LNCaP clone FGC (cell line): Measurements from ENCODE around the gene KLHL17.
A peak's percentile ranks its signal among the peaks of the same experiment; 100 is the strongest.

ENCODE experiments used
- DNase-seq: peaks from one replicate; pipeline ENCODE4 v3.0.0-alpha.2; 2011; ENCODE audit warnings: low read depth
- H3K4me3 ChIP-seq: 2 replicates; pipeline ENCODE4 v1.5.1; 2011; ENCODE audit warnings: mild to moderate bottlenecking, low read depth, low read length, control low read depth
- TF ChIP-seq, protein P1 (sequence below): IDR thresholded peaks from 2 replicates; pipeline ENCODE4 v1.5.1; 2012; ENCODE audit warnings: mild to moderate bottlenecking; ENCODE audit not compliant: control insufficient read depth, insufficient read depth; ENCODE audit errors: extremely low read depth

The KLHL17 gene

DNA sequence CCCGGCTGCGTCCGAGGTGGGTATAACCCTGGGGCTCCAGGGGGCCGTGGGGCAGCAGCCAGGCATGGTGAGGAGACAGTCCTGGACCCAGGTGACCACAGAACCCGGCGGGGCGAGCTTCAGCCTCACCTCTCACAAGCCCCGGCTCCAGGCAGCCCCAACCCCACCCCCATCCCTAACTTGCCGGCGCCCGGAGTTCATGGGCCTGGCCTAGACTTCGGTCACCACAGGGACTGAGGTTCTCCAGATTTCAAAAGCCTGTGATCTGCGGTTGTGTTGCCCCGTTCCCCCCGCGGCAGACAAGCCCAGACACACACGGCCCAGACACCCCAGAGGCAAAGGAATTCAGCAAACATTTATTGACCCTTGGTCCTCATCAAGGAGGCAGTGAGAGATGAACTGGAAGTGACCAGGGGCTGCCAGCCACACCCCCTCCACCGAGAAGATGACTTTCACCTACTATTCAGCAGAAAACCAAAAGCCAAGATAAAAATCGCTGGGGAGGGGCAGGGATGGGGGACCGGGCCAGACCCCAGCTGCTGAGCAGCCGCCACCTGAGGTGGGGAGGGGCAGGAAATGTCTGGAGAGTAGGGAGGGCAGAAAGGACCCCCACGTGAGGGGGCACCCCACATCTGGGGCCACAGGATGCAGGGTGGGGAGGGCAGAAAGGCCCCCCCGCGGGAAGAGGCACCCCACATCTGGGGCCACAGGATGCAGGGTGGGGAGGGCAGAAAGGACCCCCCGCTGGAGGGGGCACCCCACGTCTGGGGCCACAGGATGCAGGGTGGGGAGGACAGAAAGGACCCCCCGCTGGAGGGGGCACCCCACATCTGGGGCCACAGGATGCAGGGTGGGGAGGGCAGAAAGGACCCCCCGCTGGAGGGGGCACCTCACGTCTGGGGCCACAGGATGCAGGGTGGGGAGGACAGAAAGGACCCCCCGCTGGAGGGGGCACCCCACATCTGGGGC, 35.6 kb downstream of the KLHL17 start:
- H3K4me3 ChIP-seq = no peak overlapping the region
- DNase-seq = no peak
- TF ChIP-seq, protein P1, sequence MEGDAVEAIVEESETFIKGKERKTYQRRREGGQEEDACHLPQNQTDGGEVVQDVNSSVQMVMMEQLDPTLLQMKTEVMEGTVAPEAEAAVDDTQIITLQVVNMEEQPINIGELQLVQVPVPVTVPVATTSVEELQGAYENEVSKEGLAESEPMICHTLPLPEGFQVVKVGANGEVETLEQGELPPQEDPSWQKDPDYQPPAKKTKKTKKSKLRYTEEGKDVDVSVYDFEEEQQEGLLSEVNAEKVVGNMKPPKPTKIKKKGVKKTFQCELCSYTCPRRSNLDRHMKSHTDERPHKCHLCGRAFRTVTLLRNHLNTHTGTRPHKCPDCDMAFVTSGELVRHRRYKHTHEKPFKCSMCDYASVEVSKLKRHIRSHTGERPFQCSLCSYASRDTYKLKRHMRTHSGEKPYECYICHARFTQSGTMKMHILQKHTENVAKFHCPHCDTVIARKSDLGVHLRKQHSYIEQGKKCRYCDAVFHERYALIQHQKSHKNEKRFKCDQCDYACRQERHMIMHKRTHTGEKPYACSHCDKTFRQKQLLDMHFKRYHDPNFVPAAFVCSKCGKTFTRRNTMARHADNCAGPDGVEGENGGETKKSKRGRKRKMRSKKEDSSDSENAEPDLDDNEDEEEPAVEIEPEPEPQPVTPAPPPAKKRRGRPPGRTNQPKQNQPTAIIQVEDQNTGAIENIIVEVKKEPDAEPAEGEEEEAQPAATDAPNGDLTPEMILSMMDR = no peak

DNA sequence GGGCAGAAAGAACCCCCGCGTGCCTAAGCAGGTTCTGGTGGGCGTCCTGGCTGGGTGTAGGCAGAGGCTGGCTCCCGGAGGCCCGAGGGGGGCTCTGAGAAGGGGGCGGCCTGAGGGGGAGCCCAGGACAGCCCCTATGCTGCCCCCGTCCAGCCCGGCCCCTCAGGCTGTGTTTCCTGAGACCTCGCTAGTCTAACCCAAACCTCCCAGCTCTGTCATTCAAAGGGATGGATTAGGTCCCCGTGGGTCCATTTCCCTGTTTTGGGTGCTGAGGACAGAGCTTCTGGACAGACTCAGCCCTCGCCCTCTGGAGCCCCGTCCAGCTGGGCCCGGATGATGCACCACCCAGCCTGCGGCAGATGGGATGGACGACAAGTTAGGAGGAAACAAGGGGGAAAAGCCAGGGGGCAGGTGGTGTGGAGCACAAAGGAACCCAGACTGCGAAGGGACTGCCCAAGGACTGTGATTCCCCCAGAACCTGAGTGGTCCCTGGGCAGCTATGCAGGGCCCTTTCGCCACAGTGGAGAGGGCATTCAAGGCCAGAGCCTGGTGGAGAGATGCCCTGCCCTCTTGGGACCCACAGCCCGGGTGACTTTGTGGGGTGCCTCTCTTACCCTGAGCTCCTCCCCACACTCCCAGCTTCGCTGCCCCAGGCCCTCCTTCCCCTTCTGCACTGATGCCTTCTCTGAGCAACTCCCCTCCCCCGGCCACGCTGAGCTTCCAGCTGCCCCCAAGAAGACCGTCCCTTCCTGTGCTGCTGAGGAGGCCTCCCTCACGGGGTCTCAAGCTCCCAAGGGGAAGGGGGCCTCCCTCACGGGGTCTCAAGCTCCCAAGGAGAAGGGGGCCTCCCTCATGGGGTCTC, 36.7 kb downstream of the KLHL17 start:
- H3K4me3 ChIP-seq = no peak overlapping the region
- TF ChIP-seq, protein P1 = no peak
- DNase-seq = no peak

- DNase-seq = no peak
- H3K4me3 ChIP-seq = no peak overlapping the region
- TF ChIP-seq, protein P1 = no peak
These were observed 37.3 kb downstream of the KLHL17 start for GRCh38 chr1:997713-997992.

GRCh38 chr1:997993-998744, 37.8 kb downstream of the KLHL17 start:
- TF ChIP-seq, protein P1 = no peak
- no peak for DNase-seq
- H3K4me3 ChIP-seq = peak overlapping the region; percentile 78

DNA sequence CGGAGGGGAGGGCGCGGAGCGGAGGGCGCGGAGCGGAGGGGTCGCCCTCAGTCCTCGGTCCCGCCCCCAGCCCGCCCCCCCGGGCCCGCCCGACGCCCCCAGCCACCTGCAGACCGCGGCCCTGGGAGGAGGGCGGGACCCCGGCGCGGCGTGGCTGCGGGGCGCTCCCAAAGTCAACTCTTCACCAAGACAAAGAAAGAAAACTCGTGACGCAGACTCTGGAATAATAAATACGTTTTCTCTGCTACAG, 38.3 kb downstream of the KLHL17 start:
- H3K4me3 ChIP-seq = peak overlapping the region; percentile 78
- no peak for DNase-seq
- TF ChIP-seq, protein P1 = no peak

DNA sequence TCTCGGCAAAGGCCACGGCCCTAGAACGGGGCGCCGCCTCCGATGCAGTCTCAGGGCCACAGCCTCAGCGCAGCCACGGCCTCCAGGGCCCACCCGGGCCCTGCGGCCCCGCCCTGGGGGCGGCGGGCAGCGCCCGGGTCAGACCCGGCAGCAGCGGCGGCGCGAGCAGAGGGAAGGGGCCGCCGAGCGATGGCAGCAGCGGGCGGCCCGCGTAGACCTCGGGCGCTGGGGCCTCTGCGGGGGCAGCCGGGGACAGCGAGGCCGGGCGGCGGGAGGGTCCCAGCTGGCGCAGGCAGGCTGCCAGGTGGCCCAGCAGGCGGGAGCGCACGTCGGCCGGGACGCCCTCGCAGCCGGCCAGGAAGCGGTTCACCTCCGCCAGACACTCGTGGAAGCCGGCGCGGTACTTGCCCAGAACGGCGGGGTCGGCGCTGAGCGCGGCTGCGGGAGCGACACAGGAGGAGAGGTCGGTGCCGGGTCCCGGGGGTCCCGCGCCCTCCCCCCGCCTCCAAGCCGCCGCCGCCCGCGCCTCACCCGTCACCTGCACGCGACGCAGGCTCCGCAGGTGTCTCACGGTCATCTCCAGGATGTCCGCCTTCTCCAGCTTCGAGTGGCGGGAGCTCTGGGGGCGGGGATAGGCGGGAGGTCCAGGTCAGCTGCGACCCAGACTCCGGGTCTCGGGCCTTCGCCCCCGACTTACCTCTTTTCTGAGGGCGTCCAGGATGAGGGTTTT, 38.8 kb downstream of the KLHL17 start:
- TF ChIP-seq, protein P1 = peak; percentile 26
- DNase-seq = no peak
- H3K4me3 ChIP-seq = peak overlapping the region; percentile 78
